ENCODE data around the gene FAAP100.

DNA sequence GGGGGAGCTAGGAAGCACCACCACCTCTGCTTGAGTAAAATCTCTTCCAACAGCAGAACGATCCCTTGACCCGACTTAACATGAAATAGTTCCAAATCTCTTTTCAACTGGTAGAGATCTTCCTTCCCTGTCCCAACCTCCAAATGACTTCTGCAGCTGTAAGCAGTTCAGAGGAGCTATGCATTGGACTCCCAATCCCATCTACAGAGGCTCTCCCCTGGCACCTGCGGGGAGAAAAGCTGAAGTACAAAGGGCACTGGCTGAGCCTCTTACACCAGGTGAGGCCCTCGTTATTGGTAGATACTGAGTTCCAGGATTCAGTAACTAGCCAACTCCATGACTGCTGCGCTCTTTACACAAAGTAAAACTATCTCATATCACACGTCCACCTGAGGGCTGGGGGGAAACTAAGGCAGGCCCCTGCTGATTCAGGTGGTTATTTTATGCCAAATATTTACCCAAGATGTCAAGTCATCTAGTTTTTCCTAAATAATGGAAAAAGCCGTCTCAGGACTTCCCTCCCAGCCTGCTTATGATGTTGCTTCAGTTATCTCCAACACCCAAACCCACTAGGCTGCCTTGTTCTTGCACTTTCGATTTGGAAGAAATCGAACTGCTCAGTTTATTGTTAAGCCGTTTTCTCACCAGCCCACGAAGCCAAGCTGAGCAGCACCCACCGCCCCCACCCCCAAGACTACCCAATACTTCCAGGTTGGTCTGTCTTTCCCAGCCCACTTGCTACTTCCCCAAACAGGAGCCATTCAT, 42.8 kb downstream of the FAAP100 start:
- TF ChIP-seq, protein P1, sequence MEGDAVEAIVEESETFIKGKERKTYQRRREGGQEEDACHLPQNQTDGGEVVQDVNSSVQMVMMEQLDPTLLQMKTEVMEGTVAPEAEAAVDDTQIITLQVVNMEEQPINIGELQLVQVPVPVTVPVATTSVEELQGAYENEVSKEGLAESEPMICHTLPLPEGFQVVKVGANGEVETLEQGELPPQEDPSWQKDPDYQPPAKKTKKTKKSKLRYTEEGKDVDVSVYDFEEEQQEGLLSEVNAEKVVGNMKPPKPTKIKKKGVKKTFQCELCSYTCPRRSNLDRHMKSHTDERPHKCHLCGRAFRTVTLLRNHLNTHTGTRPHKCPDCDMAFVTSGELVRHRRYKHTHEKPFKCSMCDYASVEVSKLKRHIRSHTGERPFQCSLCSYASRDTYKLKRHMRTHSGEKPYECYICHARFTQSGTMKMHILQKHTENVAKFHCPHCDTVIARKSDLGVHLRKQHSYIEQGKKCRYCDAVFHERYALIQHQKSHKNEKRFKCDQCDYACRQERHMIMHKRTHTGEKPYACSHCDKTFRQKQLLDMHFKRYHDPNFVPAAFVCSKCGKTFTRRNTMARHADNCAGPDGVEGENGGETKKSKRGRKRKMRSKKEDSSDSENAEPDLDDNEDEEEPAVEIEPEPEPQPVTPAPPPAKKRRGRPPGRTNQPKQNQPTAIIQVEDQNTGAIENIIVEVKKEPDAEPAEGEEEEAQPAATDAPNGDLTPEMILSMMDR (IDR thresholded peaks at IDR 0.05), result no peak
- TF ChIP-seq EP300 (IDR thresholded peaks at IDR 0.05), result no peak
- TF ChIP-seq POLR2A (IDR thresholded peaks at IDR 0.05), result no peak

All from tibial nerve (tissue), 4 donors.